Suprapubic skin (tissue), 4 donors: ENCODE results near the gene STAC3. TPM values are rescaled to one million over a fixed set of nuclear protein-coding genes. Genes with fewer than 3 reads are reported as not detected.
"Not testable (repeated sequence)": the region's sequence is repeated elsewhere in the genome, so short reads cannot be mapped to it uniquely, and the experiment has no call there.

Experiments used
- DNase-seq, 2 donors: peaks; one replicate each; pipeline ENCODE4 v3.0.0-alpha.2; 2019; ENCODE audit warnings: low spot score in 2 of 2
- H3K27ac ChIP-seq: fragments of 200-600 bp; sonication (generic); one replicate; pipeline ENCODE4 v1.5.1; 2019
- H3K27me3 ChIP-seq: fragments of 200-600 bp; sonication (generic); one replicate; pipeline ENCODE4 v1.5.1; 2019
- H3K36me3 ChIP-seq: fragments of 200-600 bp; sonication (generic); one replicate; pipeline ENCODE4 v1.5.1; 2019
- H3K4me1 ChIP-seq: fragments of 200-600 bp; sonication (generic); one replicate; pipeline ENCODE4 v1.5.1; 2019
- H3K4me3 ChIP-seq: fragments of 200-600 bp; sonication (generic); one replicate; pipeline ENCODE4 v1.5.1; 2019; ENCODE audit warnings: mild to moderate bottlenecking
- H3K9me3 ChIP-seq: fragments of 200-600 bp; sonication (generic); one replicate; pipeline ENCODE4 v1.5.1; 2019
- EP300 ChIP-seq: sonication (generic); formaldehyde crosslinking; IDR thresholded peaks from one replicate; pipeline ENCODE4 v1.6.1; 2017; ENCODE audit warnings: antibody characterized with exemption
- POLR2A ChIP-seq, 2 donors: fragments of 450-650 bp; IDR thresholded peaks; one replicate each; pipeline ENCODE4 v1.6.1; 2017; ENCODE audit warnings: antibody characterized with exemption in 2 of 2, mild to moderate bottlenecking in 2 of 2, moderate library complexity in 2 of 2
- POLR2AphosphoS5 ChIP-seq, 3 donors: sonication (generic); formaldehyde crosslinking; IDR thresholded peaks; one replicate each; pipeline ENCODE4 v1.6.1; 2017; ENCODE audit warnings: antibody characterized with exemption in 3 of 3
- WGBS: methylation state at CpG from one replicate; pipeline ENCODE4 v1.1.5; 2018; 5-methylcytosine and 5-hydroxymethylcytosine counted together
- total RNA-seq, 4 donors: library from RNA; depleted of rRNA; stranded (reverse); fragments of >200 nt; gene quantifications; one replicate each; pipeline ENCODE4 v1.1.0, GENCODE V29; 2016
- TF ChIP-seq, protein P1 (sequence below), 2 donors: fragments of 200-600 bp in 1 of 2; fragments of 450-650 bp in 1 of 2; sonication (generic) in 1 of 2; IDR thresholded peaks; one replicate each; pipeline ENCODE4 v1.5.1; 2016 to 2019; ENCODE audit warnings: antibody characterized with exemption in 2 of 2, mild to moderate bottlenecking in 1 of 2, moderate library complexity in 1 of 2

STAC3 gene
- total RNA-seq, 4 donors from 2014 or later = 1.7 to 3.0 (median 2.1) TPM

DNA sequence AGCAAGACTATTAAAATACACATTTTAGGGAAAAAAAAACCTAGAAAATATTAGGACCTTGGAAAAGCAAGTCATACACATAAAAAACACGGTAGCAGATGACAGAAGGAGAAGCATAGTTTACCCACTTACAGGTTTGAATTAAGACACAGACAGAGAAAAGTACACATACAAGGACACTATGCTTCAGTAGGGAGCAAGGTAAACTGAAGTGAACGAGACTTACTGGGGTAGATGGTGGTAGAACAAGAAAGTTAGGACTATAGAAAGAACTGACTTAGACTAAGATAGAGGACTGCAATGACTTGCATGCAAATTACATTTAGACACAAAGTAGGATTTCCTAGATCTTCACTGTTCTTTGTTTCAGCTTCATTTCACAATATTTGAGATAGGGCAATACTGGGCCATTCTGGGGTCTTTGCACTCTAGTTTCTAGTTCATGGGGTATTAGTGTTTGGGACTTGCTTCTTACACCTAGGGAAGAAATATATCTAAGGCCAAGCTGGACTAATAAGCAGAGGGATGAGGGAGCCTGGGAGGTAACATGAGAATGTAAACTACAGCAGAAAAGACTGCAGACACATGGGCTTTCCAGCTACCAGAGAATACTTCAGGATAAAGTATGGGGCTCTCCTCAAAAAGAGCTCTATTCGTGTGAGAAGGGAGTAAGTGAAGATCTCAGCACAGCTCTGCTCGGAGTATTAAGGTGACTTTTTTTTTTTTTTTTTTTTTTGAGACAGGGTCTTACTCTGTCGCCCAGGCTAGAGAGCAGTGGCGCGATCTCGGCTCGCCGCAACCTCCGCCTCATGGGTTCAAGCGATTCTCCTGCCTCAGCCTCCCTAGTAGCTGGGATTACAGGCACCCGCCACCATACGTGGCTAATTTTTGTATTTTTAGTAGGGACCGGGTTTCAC is 27.7 kb upstream of the STAC3 start:
- Histone ChIP-seq H3K9me3 (no peaks in the 10 kb centered on the region), H3K36me3 (peaks cover 79% of the 10 kb centered on the region), H3K27me3 (no peaks in the 10 kb centered on the region), H3K4me3 (no peak overlapping the region), H3K27ac (no peak overlapping the region), H3K4me1 (peaks cover 5% of the 10 kb centered on the region)
- TF ChIP-seq POLR2AphosphoS5 (IDR thresholded peaks at IDR 0.05) = no peak
- no peak for TF ChIP-seq POLR2A (IDR thresholded peaks at IDR 0.05)
- TF ChIP-seq, protein P1, sequence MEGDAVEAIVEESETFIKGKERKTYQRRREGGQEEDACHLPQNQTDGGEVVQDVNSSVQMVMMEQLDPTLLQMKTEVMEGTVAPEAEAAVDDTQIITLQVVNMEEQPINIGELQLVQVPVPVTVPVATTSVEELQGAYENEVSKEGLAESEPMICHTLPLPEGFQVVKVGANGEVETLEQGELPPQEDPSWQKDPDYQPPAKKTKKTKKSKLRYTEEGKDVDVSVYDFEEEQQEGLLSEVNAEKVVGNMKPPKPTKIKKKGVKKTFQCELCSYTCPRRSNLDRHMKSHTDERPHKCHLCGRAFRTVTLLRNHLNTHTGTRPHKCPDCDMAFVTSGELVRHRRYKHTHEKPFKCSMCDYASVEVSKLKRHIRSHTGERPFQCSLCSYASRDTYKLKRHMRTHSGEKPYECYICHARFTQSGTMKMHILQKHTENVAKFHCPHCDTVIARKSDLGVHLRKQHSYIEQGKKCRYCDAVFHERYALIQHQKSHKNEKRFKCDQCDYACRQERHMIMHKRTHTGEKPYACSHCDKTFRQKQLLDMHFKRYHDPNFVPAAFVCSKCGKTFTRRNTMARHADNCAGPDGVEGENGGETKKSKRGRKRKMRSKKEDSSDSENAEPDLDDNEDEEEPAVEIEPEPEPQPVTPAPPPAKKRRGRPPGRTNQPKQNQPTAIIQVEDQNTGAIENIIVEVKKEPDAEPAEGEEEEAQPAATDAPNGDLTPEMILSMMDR (IDR thresholded peaks at IDR 0.05) = no peak
- no peak for TF ChIP-seq EP300
- 96% methylated on average over 15 of the region's 15 CpGs for WGBS
- DNase-seq = no peak

DNA sequence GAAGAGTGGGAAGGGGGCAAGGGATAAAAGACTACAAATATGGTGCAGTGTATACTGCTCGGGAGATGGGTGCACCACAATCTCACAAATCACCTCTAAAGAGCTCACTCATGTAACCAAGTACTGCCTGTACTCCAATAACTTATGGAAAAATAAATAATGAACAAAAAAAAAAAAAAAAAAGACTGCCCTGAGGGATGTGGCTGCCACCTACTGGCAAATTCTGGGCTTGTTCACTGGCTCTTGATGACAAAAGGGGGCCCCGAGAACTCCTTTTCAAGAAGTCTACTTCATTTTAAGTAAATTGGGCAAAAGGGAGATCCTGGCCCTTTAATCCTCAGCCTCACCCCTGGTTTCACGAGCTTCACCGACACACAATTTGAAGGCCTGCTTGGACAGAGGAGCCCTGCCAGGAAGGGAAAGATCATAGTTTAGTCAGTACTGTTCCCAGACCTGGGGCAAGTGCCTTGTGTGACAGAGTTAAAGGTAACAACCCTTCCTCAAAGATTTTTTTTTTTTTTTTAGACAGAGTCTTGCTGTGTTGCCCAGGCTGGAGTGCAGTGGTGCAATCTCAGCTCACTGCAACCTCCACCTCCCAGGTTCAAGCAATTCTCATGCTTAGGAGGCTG is 26.1 kb upstream of the STAC3 start:
- H3K27ac ChIP-seq = no peak overlapping the region
- no peaks in the 10 kb centered on the region for H3K9me3 ChIP-seq
- no peak for TF ChIP-seq POLR2A (IDR thresholded peaks at IDR 0.05)
- no peak for TF ChIP-seq EP300
- TF ChIP-seq, protein P1 (IDR thresholded peaks at IDR 0.05) = no peak
- no peak for TF ChIP-seq POLR2AphosphoS5 (IDR thresholded peaks at IDR 0.05)
- H3K4me1 ChIP-seq = peaks cover 5% of the 10 kb centered on the region
- H3K4me3 ChIP-seq = no peak overlapping the region
- no peak for DNase-seq
- peaks cover 79% of the 10 kb centered on the region for H3K36me3 ChIP-seq
- no peaks in the 10 kb centered on the region for H3K27me3 ChIP-seq
- WGBS = 75% methylated on average over 4 of the region's 4 CpGs

DNA sequence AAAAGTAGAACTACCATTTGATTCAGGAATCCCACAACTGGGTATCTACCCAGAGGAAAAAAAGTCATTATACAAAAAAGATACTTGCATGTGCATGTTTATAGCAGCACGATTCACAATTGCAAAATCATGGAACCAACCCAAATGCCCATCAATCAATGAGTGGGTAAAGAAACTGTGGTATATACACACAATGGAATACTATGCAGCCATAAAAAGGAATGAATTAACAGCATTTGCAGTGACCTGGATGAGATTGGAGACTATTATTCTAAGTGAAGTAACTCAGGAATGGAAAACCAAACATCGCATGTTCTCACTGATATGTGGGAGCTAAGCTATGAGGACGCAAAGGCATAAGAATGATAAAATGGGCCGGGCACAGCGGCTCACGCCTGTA is 25.2 kb upstream of the STAC3 start:
- not testable (repeated sequence) for H3K27ac ChIP-seq, DNase-seq, H3K4me3 ChIP-seq, H3K4me1 ChIP-seq, H3K9me3 ChIP-seq, H3K27me3 ChIP-seq
- H3K36me3 ChIP-seq = peaks cover 79% of the 10 kb centered on the region
- WGBS = 91% methylated on average over 6 of the region's 6 CpGs

DNA sequence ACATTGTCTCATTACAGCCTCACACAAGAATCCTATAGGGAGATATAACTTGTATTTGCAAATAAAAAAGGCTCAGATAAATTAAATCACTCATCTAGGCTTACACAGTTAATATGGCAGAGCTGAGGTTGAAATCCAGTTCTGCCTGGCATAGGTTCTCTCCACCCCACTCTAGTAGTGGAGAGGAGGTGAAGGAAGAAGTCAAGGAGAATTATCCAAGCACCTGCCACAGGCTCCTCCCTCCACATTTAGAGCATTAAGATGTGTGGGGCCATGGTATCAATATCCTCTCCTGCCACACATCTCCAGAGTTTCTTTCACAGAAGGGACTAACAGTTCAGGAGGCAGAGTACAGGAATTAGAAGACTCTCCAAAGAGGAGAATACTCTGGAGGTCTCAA is 22.5 kb upstream of the STAC3 start:
- peaks cover 84% of the 10 kb centered on the region for H3K36me3 ChIP-seq

DNA sequence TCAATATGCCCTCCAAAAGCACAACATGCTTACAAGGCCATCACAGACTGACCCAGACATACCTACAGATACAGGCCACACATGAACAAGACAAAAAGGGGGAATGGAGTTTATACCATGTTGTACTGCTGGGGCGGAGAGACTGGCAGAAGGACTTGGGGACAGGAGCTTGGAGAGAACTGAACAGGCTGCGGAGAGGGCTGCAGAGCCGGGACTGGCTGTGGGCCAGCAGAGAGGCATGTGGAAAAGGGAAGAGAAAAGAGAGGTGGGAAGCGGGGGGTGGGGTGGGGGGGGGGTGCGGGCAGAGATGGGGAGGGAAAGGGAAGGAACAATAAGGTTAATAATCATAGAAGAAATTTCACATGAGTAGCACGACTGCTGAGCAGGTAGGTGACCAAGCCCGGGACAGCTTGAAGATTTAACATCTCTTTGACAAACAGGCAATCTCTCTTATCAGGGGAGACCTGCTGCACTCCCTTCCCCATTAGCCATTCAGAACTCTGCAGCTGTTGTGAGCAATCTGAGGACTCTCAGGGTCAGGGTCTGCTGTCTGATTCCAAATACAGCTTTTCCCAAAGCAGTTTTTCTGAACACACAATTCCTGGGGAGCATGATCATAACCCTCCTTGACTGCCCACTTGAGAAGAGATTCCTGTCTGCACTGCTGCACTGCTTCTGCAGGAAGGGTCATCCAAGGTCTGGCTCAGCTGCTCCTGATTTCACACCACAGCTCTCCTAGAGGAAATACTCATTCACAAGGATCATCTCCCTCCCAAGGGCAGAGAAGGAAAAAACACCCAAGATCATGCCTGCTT is 21.6 kb upstream of the STAC3 start:
- WGBS = 71% methylated on average over 7 of the region's 7 CpGs
- no peak for TF ChIP-seq POLR2AphosphoS5 (IDR thresholded peaks at IDR 0.05)
- TF ChIP-seq, protein P1 (IDR thresholded peaks at IDR 0.05) = no peak
- TF ChIP-seq EP300 = no peak
- no peak for TF ChIP-seq POLR2A (IDR thresholded peaks at IDR 0.05)
- no peaks in the 10 kb centered on the region for H3K4me1 ChIP-seq

More for the DNA sequence above, 22.5 kb upstream of the STAC3 start:
- Histone ChIP-seq H3K27me3 (no peaks in the 10 kb centered on the region), H3K4me3 (no peak overlapping the region), H3K9me3 (no peaks in the 10 kb centered on the region), H3K27ac (no peak overlapping the region), H3K4me1 (no peaks in the 10 kb centered on the region)
- no peak for DNase-seq
- TF ChIP-seq EP300 = no peak
- no peak for TF ChIP-seq POLR2A (IDR thresholded peaks at IDR 0.05)
- TF ChIP-seq, protein P1 (IDR thresholded peaks at IDR 0.05) = no peak
- TF ChIP-seq POLR2AphosphoS5 (IDR thresholded peaks at IDR 0.05) = no peak

More for the DNA sequence above, 21.6 kb upstream of the STAC3 start:
- DNase-seq = no peak
- H3K36me3 ChIP-seq = peaks cover 84% of the 10 kb centered on the region
- no peaks in the 10 kb centered on the region for H3K9me3 ChIP-seq
- no peaks in the 10 kb centered on the region for H3K27me3 ChIP-seq
- no peak overlapping the region for H3K4me3 ChIP-seq
- H3K27ac ChIP-seq = no peak overlapping the region
